HUDEP-2 (cell line): ENCODE results near the gene FBXL19.

Source experiments
- DNase-seq, 76 experiments: peaks; one replicate each; lab custom pipeline; 2025; ENCODE audit not compliant: unreplicated experiment in 76 of 76; lab: John Stamatoyannopoulos, UW

The FBXL19 gene

GRCh38 chr16:30942426-30942806, 19.0 kb downstream of the FBXL19 start:
- DNase-seq, result no peak

GRCh38 chr16:30944352-30944751, 21.0 kb downstream of the FBXL19 start:
- no peak for DNase-seq

GRCh38 chr16:30946671-30947540, 23.5 kb downstream of the FBXL19 start:
- no peak for DNase-seq

GRCh38 chr16:30947541-30947858, 24.1 kb downstream of the FBXL19 start:
- no peak for DNase-seq

- peak in 50 of 76 experiments; percentile 7 to 65 (median 30) for DNase-seq
These were observed 24.7 kb downstream of the FBXL19 start for GRCh38 chr16:30947859-30948666.

GRCh38 chr16:30948667-30949649, 25.6 kb downstream of the FBXL19 start, which contains the start of gene ORAI3:
TSS of gene ORAI3 (plus strand) at chr16:30949068. CDS start at chr16:30949290, 222 bp downstream.
- DNase-seq, result peak in 55 of 76 experiments; percentile 11 to 73 (median 51)

- DNase-seq, result peak in 75 of 76 experiments; percentile 33 to 97 (median 88)
These were observed 26.5 kb downstream of the FBXL19 start for GRCh38 chr16:30949650-30950515.

GRCh38 chr16:30950516-30951065, 27.2 kb downstream of the FBXL19 start:
- DNase-seq, result no peak

- DNase-seq, result no peak
These were observed 27.8 kb downstream of the FBXL19 start for GRCh38 chr16:30951193-30951592.

- peak in 1 of 76 experiments; percentile 9 for DNase-seq
These were observed 28.4 kb downstream of the FBXL19 start for GRCh38 chr16:30951750-30952149.

- no peak for DNase-seq
These were observed 29.7 kb downstream of the FBXL19 start for GRCh38 chr16:30953111-30953510.

- peak in 63 of 76 experiments; percentile 15 to 78 (median 54) for DNase-seq
These were observed 30.2 kb downstream of the FBXL19 start for GRCh38 chr16:30953511-30954124.

- DNase-seq, result no peak
These were observed 31.6 kb downstream of the FBXL19 start for GRCh38 chr16:30954993-30955392.

- DNase-seq, result peak in 66 of 76 experiments; percentile 32 to 94 (median 76)
These were observed 33.5 kb downstream of the FBXL19 start for GRCh38 chr16:30956601-30957455.

GRCh38 chr16:30957456-30958174, 34.2 kb downstream of the FBXL19 start, which contains the start of gene SETD1A:
TSS of gene SETD1A (plus strand) at chr16:30957754. CDS start at chr16:30958732, 978 bp downstream.
- peak in 74 of 76 experiments; percentile 60 to 96 (median 91) for DNase-seq

- DNase-seq, result peak in 34 of 76 experiments; percentile 9 to 69 (median 42)
These were observed 35.1 kb downstream of the FBXL19 start for GRCh38 chr16:30958175-30959079.
